Activated T-cell treated with anti-CD3 and anti-CD28 coated beads, Interleukin-2, amount 50 U/mL, for 24 hours (primary cell): ENCODE results near the gene FAM174B.

Experiments used
- DNase-seq: peaks from one replicate; pipeline ENCODE4 v3.0.0-alpha.2; 2020
- H3K27ac Mint-ChIP-seq: 2 replicates; pipeline ENCODE4 v1.8.0; 2020; ENCODE audit warnings: mild to moderate bottlenecking, mixed read lengths
- H3K27me3 Mint-ChIP-seq: 2 replicates; pipeline ENCODE4 v1.8.0; 2020; ENCODE audit warnings: mixed read lengths
- H3K36me3 Mint-ChIP-seq: 2 replicates; pipeline ENCODE4 v1.8.0; 2020; ENCODE audit warnings: low read depth, mixed read lengths
- H3K4me1 Mint-ChIP-seq: 2 replicates; pipeline ENCODE4 v1.8.0; 2020; ENCODE audit warnings: low read depth, mixed read lengths
- H3K4me3 Mint-ChIP-seq: 2 replicates; pipeline ENCODE4 v1.8.0; 2020; ENCODE audit warnings: mild to moderate bottlenecking, moderate library complexity, mixed read lengths
- H3K9me3 Mint-ChIP-seq: 2 replicates; pipeline ENCODE4 v1.8.0; 2020; ENCODE audit warnings: mixed read lengths

Gene FAM174B

GRCh38 chr15:92638291-92638708 lies 17.3 kb downstream of the FAM174B start:
- Mint-ChIP-seq H3K27me3 (peaks cover 17% of the 10 kb centered on the region), H3K4me3 (no peak overlapping the region), H3K36me3 (no peaks in the 10 kb centered on the region), H3K4me1 (no peaks in the 10 kb centered on the region), H3K27ac (no peak overlapping the region), H3K9me3 (peaks cover 16% of the 10 kb centered on the region)
- no peak for DNase-seq

GRCh38 chr15:92637626-92638025 lies 17.9 kb downstream of the FAM174B start:
- Mint-ChIP-seq H3K27me3 (peaks cover 18% of the 10 kb centered on the region), H3K27ac (no peak overlapping the region), H3K4me3 (no peak overlapping the region), H3K9me3 (peaks cover 15% of the 10 kb centered on the region), H3K36me3 (no peaks in the 10 kb centered on the region), H3K4me1 (no peaks in the 10 kb centered on the region)
- DNase-seq, result no peak

- Mint-ChIP-seq H3K27ac (no peak overlapping the region), H3K4me3 (no peak overlapping the region), H3K9me3 (peaks cover 11% of the 10 kb centered on the region), H3K36me3 (no peaks in the 10 kb centered on the region), H3K4me1 (no peaks in the 10 kb centered on the region), H3K27me3 (peaks cover 17% of the 10 kb centered on the region)
- no peak for DNase-seq
These were observed 18.6 kb downstream of the FAM174B start for GRCh38 chr15:92636908-92637481.

GRCh38 chr15:92636401-92636907 lies 19.1 kb downstream of the FAM174B start:
- Mint-ChIP-seq H3K4me1 (no peaks in the 10 kb centered on the region), H3K9me3 (peaks cover 9% of the 10 kb centered on the region), H3K27me3 (peaks cover 17% of the 10 kb centered on the region), H3K4me3 (no peak overlapping the region), H3K36me3 (no peaks in the 10 kb centered on the region), H3K27ac (no peak overlapping the region)
- no peak for DNase-seq

- peaks cover 2% of the 10 kb centered on the region for H3K9me3 Mint-ChIP-seq
- peaks cover 7% of the 10 kb centered on the region for H3K4me1 Mint-ChIP-seq
- no peak overlapping the region for H3K27ac Mint-ChIP-seq
- peaks cover 20% of the 10 kb centered on the region for H3K27me3 Mint-ChIP-seq
- DNase-seq, result no peak
- H3K36me3 Mint-ChIP-seq, result no peaks in the 10 kb centered on the region
- no peak overlapping the region for H3K4me3 Mint-ChIP-seq
These were observed 20.8 kb downstream of the FAM174B start for GRCh38 chr15:92634671-92635201.

- Mint-ChIP-seq H3K27ac (no peak overlapping the region), H3K4me1 (peaks cover 10% of the 10 kb centered on the region), H3K4me3 (no peak overlapping the region), H3K9me3 (no peaks in the 10 kb centered on the region), H3K27me3 (peaks cover 18% of the 10 kb centered on the region), H3K36me3 (no peaks in the 10 kb centered on the region)
- no peak for DNase-seq
These were observed 21.5 kb downstream of the FAM174B start for GRCh38 chr15:92634060-92634459.

GRCh38 chr15:92633418-92633817 lies 22.2 kb downstream of the FAM174B start:
- Mint-ChIP-seq H3K4me1 (peaks cover 10% of the 10 kb centered on the region), H3K27ac (no peak overlapping the region), H3K27me3 (peaks cover 16% of the 10 kb centered on the region), H3K4me3 (no peak overlapping the region), H3K36me3 (no peaks in the 10 kb centered on the region), H3K9me3 (no peaks in the 10 kb centered on the region)
- DNase-seq, result no peak

- Mint-ChIP-seq H3K36me3 (no peaks in the 10 kb centered on the region), H3K4me1 (peaks cover 10% of the 10 kb centered on the region), H3K9me3 (no peaks in the 10 kb centered on the region), H3K4me3 (no peak overlapping the region), H3K27me3 (peaks cover 16% of the 10 kb centered on the region), H3K27ac (no peak overlapping the region)
- DNase-seq, result no peak
These were observed 22.6 kb downstream of the FAM174B start for GRCh38 chr15:92633001-92633400.

GRCh38 chr15:92631721-92632120 lies 23.9 kb downstream of the FAM174B start:
- H3K4me3 Mint-ChIP-seq, result no peak overlapping the region
- H3K27ac Mint-ChIP-seq, result no peak overlapping the region
- no peaks in the 10 kb centered on the region for H3K9me3 Mint-ChIP-seq
- no peak for DNase-seq
- H3K4me1 Mint-ChIP-seq, result peaks cover 10% of the 10 kb centered on the region
- peaks cover 16% of the 10 kb centered on the region for H3K27me3 Mint-ChIP-seq
- no peaks in the 10 kb centered on the region for H3K36me3 Mint-ChIP-seq

- Mint-ChIP-seq H3K4me3 (no peak overlapping the region), H3K36me3 (no peaks in the 10 kb centered on the region), H3K9me3 (no peaks in the 10 kb centered on the region), H3K4me1 (peaks cover 20% of the 10 kb centered on the region), H3K27me3 (peaks cover 11% of the 10 kb centered on the region), H3K27ac (peak overlapping the region; percentile 1)
- DNase-seq, result no peak
These were observed 25.5 kb downstream of the FAM174B start for GRCh38 chr15:92629975-92630626.

- Mint-ChIP-seq H3K36me3 (no peaks in the 10 kb centered on the region), H3K4me1 (peaks cover 26% of the 10 kb centered on the region), H3K27me3 (peaks cover 10% of the 10 kb centered on the region), H3K4me3 (no peak overlapping the region), H3K27ac (no peak overlapping the region), H3K9me3 (no peaks in the 10 kb centered on the region)
- DNase-seq, result no peak
These were observed 26.1 kb downstream of the FAM174B start for GRCh38 chr15:92629276-92629974.

GRCh38 chr15:92627014-92627413 lies 28.6 kb downstream of the FAM174B start:
- Mint-ChIP-seq H3K4me3 (no peak overlapping the region), H3K27me3 (peaks cover 8% of the 10 kb centered on the region), H3K36me3 (no peaks in the 10 kb centered on the region), H3K4me1 (peaks cover 31% of the 10 kb centered on the region), H3K27ac (no peak overlapping the region), H3K9me3 (no peaks in the 10 kb centered on the region)
- no peak for DNase-seq

GRCh38 chr15:92625251-92625980 lies 30.2 kb downstream of the FAM174B start:
- H3K4me3 Mint-ChIP-seq, result peak overlapping the region; percentile 13
- DNase-seq, result no peak
- H3K27ac Mint-ChIP-seq, result peak overlapping the region; percentile 95
- H3K36me3 Mint-ChIP-seq, result no peaks in the 10 kb centered on the region
- H3K27me3 Mint-ChIP-seq, result peaks cover 8% of the 10 kb centered on the region
- H3K4me1 Mint-ChIP-seq, result peaks cover 31% of the 10 kb centered on the region
- H3K9me3 Mint-ChIP-seq, result no peaks in the 10 kb centered on the region

- Mint-ChIP-seq H3K9me3 (no peaks in the 10 kb centered on the region), H3K27me3 (peaks cover 4% of the 10 kb centered on the region), H3K4me1 (peaks cover 22% of the 10 kb centered on the region), H3K36me3 (no peaks in the 10 kb centered on the region), H3K4me3 (no peak overlapping the region), H3K27ac (peak overlapping the region; percentile 95)
- DNase-seq, result no peak
These were observed 31.1 kb downstream of the FAM174B start for GRCh38 chr15:92624401-92624991.
